ENCODE measurements around the gene COASY.
"Not testable (repeated sequence)": the region's sequence is repeated elsewhere in the genome, so short reads cannot be mapped to it uniquely, and the experiment has no call there.

The COASY gene

GRCh38 chr17:42577532-42578281, 15.8 kb downstream of the COASY start, which contains the start of gene PSMC3IP:
TSS of gene PSMC3IP (minus strand) at chr17:42577729. CDS start at chr17:42577686, 43 bp downstream.
- peak; percentile 84 for DNase-seq

GRCh38 chr17:42578282-42578869, 16.4 kb downstream of the COASY start:
- peak; percentile 27 for DNase-seq

GRCh38 chr17:42579794-42580551, 18.0 kb downstream of the COASY start:
- DNase-seq = no peak

- DNase-seq = no peak
Observed at GRCh38 chr17:42581744-42582270, 19.9 kb downstream of the COASY start.

- no peak for DNase-seq
Observed at GRCh38 chr17:42584880-42585279, 22.9 kb downstream of the COASY start.

- no peak for DNase-seq
Observed at GRCh38 chr17:42585353-42585752, 23.4 kb downstream of the COASY start.

GRCh38 chr17:42586514-42587230, 24.7 kb downstream of the COASY start:
- DNase-seq = no peak

- DNase-seq = no peak
Observed at GRCh38 chr17:42590886-42591285, 28.9 kb downstream of the COASY start.

GRCh38 chr17:42591411-42591810, 29.5 kb downstream of the COASY start:
- DNase-seq = no peak

GRCh38 chr17:42596386-42596785, 34.4 kb downstream of the COASY start:
- DNase-seq = no peak

- DNase-seq = no peak
Observed at GRCh38 chr17:42598905-42599304, 37.0 kb downstream of the COASY start.

GRCh38 chr17:42603318-42603717, 41.4 kb downstream of the COASY start:
- no peak for DNase-seq

- no peak for DNase-seq
Observed at GRCh38 chr17:42607769-42608168, 45.8 kb downstream of the COASY start.

- DNase-seq = no peak
Observed at GRCh38 chr17:42608305-42609181, 46.6 kb downstream of the COASY start.

GRCh38 chr17:42609182-42609813, 47.4 kb downstream of the COASY start, which contains the start of the genes RETREG3 and TUBG1:
TSS of gene RETREG3 (minus strand) at chr17:42609374. CDS start at chr17:42609324, 50 bp downstream.
TSS of gene TUBG1 (plus strand) at chr17:42609683. CDS start at chr17:42609738, 55 bp downstream.
- peak; percentile 96 for DNase-seq

GRCh38 chr17:42609814-42610801, 48.2 kb downstream of the COASY start:
- not testable (repeated sequence) for DNase-seq

- DNase-seq = no peak
Observed at GRCh38 chr17:42612013-42612412, 50.1 kb downstream of the COASY start.

GRCh38 chr17:42613699-42614295, 51.8 kb downstream of the COASY start:
- no peak for DNase-seq
